Activated CD8-positive, alpha-beta memory T cell treated with anti-CD3 and anti-CD28 coated beads for 24 hours (primary cell): ENCODE results near the gene RAB44.
A peak's percentile ranks its signal among the peaks of the same experiment; 100 is the strongest.

Experiments used
- DNase-seq: peaks from one replicate; pipeline ENCODE4 v3.0.0-alpha.2; 2020

Gene RAB44

DNA sequence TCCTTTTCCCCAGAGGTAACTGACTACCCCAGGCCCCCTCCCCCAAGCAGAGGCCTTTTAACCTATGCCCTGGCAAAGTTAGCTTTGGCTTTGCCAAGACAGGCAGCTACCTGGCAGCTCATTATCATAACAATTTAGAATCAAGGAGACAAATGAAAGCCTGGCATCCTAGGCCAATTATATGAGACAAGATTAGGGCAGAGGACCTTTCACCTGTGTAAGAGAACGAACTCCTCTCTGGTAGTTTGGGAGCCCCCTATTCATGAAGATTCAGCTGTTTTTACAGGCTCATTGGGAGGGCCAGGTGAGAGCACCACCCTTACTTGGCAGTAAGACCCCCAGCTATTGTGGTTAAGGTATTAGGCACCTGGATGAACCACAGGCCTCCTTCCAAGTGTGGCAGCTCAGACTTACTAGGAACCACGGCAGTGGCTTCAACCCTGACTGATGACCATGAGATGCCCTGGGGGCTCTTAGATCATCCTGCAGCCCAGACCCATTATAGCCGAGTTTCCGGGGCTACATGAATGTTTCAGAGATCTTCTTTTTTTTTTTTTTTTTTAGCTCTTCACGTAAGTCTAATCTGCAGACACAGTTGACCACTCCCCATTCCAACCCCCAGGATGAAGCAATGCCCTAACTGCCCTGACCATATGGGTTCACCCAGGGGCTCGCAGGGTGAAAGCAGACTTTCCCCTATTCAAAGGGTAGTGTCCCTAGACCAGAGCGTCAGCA lies 56.2 kb downstream of the RAB44 start:
- DNase-seq: no peak

DNA sequence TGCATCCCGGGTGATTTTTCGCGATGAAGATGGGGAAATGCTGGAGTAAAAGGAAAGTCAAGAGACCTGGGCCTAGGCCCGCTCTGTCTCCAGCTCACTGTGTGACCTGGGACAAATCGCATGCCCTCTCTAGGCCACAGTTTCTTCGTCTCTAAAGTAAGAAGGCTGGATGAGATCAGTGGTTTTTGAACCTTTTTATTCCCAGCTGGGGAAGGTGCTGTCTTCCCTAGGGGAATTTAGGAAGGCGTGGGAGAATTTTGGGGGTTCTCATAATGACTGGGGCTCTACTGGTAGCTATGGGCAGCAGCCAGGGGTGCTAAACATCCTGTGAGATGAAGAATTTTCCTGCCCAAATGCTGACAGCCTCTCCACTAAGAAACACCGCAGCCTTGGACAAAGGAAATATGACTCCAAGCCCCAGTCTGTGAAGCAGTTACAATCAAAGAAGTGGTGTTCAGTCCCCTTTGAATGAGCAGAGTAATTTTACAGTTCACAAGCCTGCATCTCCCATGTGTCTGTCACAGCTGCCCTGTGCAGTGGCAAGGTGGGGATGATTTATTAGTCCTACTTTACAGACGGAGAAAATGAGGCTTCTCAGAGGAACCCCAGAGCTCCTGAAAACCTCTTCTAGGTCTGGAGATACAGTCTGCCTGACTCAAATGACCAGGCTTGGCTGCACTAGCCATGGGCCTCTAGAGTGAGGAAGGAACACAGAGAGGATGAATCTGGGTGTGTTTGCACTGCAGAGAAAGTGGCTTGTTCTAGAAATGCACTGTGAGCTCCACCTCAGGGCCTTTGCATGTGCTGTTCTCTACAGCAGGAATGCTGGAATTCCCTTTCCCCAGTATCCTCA lies 57.2 kb downstream of the RAB44 start:
- DNase-seq: no peak

GRCh38 chr6:36755435-36756348 lies 58.1 kb downstream of the RAB44 start:
- DNase-seq: peak; percentile 82

DNA sequence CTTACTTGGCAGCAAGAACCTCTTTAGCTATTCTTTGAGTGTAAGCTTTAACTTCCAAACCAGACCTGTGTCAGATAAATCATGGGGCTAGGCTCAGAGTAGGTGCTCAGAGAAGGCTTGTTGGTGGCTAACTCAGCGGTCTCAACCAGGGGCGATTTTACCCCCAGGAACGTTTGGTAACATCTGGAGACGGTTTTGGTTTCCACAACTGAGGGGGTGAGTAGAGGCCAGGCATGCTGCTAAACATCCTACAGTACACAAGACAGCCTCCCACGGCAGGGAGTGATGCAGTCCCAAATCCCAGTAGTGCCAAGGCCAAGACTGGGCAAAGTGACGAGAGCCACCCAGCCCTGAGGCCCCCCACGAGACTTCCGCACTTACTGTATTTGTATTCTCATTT lies 59.2 kb downstream of the RAB44 start:
- no peak for DNase-seq

DNA sequence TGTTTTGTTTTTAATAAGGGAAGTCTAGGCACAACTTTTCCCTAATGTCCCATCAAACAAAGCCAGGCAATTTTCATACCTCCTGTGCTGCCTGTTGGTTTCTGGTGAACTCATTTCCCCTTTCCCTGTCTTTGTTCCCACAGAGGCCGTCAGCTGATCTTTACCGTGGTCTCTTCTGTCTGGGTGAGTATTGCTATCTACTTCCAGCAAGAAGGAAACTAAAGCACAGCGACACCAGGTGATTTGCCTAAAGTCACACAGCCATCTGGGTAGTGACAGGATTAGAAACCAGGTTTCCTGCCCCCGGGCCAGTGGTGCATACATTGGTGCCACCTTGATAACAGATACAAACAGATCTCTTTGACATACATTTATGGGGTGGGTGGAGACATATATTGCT lies 59.6 kb downstream of the RAB44 start:
- no peak for DNase-seq

DNA sequence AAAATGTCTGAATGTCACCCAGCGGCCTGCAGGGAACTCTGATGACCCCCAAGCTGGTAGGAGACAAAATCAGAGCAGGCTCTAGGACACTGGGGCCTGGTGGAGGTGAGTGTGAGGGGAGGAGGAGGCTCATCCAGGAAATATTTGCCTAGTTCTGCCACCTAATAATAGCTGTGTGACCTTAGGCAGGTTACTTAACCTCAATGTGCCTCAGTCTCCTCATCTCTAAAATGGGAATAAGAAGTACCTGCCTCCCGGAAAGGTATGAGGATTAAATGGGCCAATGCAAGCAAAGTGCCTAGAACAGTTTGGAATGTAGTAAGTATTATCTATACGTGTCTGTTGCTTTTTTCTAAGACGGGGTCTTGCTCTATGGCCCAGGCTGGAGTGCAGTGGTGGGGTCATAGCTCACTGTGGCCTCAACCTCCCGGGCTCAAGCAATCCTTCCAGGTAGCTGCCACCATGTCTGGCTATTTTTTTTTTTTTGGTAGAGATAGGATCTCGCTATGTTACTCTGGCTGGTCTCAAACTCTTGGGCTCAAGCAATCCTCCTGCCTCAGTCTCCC lies 60.4 kb downstream of the RAB44 start:
- DNase-seq: no peak

GRCh38 chr6:36758516-36759147 lies 61.0 kb downstream of the RAB44 start:
- DNase-seq: no peak

DNA sequence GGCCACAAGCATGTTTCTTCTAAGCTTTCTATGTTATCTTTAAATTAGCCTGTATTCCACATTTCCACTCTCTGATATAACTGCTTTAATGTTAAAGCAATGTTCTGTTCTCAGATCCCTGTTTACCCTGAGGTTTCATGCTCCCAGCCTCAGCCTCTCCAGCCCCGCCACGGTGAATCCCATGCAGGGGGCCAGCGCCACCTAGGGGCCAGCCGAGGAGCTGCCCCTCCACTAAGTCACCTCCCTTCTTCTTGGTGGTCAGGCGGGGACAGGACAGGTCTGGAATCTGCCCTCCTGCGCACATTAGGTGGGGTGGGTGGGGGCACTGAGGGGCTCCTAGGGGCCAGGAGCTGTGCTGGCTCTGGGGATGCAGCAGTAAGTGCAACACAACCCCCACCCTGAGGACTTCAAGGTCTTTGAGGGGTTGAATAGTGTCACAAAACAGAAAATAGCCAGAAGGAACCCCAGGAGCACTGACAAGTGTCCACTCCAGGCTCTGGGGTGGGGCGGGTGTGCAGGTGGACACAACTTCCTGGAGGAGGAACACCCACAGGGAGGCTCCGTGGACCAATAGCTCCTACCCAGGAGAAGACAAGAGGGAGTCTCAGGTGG lies 61.6 kb downstream of the RAB44 start:
- peak; percentile 92 for DNase-seq

DNA sequence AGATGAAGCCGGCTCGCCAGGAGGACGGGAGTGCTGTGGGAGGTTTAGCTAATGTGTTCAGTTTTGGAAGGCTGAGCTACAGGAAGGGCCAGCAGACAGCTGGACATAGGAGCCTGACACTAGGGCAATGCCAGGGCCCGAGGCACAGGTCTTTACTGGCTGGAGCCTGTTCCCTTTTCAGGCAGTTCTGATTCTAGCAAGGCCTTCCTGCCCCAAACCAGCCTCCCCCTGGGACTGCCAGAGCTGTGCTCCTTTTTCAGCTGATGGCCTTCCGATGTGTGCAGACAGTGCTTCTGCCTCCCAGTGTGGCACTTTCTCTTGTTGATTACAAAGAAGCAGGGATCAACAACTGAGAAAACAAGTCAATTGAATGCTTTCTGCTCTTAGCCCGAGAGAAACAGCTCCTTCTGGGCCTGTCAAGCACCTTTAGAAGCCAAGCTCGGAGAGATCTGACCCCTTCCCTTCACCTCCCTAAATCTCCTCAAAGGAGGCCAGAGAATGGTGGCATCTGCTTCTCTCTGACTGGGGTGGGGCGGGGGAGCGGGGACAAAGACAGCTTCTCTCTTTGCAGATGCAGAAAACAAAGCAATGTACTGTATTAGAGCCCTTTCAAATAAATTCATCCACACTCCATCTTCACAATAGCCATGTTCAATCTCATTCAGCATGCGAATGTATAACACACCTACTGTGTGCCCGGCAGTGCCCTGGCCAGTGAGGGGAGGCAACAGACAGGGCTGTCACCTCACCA lies 63.2 kb downstream of the RAB44 start:
- DNase-seq: no peak

DNA sequence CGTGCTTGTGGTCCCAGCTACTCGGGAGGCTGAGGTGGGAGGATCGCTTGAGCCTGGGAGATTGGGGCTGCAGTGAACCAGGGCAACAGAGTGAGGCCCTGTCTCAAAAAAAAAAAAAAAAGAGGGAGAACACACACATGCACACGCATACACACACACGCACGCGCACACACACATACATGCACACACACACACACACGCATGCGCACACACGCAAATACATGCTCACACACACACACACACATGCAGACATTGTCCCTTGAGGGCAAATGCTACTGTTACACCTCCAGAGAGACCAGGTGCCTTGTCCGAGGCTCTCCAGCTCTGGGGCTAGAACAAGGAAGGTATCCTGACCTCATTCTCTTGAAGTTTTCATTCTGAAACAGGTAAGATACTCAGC lies 64.5 kb downstream of the RAB44 start:
- DNase-seq: no peak

DNA sequence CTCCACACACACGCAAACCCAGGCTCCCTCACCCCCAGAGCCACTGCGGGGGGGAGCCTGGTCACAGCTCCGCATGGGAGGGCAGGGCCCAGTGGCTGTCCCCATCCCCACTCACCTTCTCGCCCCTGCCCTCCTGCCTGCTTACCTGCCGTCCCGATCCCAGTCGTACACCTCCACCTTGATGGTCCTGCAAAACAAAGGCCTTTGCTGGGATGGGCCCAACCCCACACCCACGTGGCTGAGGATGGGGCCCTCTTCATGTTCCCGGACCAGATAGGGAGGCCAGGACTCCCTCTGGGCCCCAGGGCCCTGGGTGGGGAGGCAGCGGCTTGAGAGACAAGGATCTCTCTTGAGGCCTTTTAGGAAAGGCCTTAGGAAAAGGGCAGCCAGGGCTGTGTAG lies 67.6 kb downstream of the RAB44 start:
- DNase-seq: no peak

DNA sequence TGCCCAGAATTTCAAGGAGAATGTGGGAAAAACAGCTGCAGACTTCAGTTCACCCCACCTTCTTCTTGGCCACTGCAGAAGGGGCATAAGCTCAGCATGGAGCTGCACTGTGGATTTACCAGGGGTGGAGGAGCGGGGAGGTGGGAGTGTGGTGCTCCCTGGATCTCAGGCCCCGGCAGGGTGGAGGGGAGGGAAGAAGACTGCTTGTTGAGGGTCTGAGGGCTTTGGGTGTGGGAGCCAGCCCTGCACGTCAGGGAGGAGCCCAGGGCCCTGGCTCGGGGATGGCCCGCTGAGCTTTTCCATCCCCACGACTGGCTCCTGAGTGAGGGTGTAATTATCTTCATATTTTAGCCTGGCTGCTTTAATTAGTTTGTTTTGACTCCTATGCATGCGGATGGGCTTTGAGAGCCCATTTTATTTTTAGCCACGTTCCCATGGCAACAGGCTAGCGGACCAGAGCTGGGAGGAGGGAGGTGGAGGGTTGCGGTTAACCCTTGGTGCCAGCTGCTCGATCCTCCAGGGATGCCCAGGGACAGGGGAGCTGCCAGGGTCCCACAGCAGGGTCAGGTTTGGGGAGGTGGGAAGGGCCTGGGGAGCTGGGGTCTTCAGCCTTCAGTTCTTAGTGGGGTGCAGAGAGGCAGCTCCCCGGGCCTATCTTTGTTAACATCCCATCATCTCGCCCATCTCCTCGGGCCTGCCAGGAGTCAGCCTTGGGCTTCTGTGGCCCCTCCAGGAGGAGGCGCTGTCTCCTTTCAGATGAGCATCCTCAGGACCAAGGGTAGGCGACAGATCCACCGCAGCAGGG lies 68.2 kb downstream of the RAB44 start:
- DNase-seq: peak; percentile 89

- DNase-seq: no peak
These were observed 68.8 kb downstream of the RAB44 start for GRCh38 chr6:36766399-36766945.

GRCh38 chr6:36769183-36769675 lies 71.6 kb downstream of the RAB44 start:
- no peak for DNase-seq

GRCh38 chr6:36769676-36770499 lies 72.3 kb downstream of the RAB44 start:
- DNase-seq: peak; percentile 71

- DNase-seq: no peak
These were observed 73.5 kb downstream of the RAB44 start for GRCh38 chr6:36771145-36771544.

DNA sequence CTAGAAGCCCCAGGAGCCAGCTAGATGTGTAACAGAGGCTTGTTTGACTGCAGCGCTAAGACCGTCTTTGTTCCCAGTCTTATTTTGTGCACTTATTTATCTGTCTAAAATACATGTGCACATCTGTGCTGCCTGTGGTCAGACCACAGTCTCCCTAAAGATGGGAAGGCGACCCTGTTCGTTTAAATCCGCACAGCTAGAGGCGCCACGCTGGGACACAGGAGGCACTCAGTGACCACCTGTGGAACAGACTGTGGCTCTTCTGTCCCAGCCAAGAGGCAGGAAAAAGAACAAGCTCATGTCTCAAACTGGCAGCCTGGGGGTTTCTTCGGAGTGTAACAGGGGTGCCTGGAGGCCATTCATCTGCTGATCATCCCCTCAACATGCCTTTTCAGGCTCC lies 74.8 kb downstream of the RAB44 start:
- DNase-seq: no peak

DNA sequence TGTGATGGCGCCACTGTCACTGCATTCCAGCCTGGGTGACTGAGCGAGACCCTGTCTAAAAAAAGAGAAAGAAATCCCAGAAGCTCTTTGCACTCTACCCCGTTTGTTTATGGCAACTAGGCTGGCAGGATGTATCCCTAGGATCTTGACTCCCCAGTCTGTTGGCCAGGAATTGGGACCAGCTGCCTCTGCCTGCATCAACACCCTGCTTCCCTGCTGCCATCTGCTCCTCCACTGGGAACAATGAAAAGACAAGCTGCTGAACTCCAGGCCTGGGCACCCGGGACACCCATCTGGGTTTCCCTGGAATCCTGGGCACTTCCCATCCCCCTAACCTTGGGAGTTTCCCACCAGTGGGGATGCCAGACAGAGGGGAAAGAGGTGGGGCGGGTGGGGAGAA lies 76.7 kb downstream of the RAB44 start:
- DNase-seq: no peak

DNA sequence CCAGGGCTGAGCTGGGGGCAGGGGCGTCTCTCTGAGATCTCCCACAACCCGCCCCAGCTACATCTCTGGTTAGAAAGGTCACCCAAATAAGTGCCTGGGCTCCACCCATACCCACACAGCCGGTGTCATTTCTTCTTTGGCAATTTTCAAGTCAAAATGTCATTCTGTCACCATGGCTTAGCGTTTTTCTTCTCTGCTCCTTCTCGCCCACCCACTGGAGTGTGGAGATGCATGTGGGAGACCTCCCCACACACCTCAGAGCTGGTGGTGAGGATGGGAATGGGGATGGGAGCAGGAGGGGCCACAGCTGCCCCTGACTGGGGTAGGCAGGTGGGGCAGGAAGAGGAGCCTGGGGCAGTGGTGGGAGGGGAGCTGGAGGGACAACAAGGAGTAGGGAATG lies 78.5 kb downstream of the RAB44 start:
- DNase-seq: no peak
